Bronchial epithelial cell (primary cell): ENCODE results near the gene GATAD1. TPM values are rescaled to one million over a fixed set of nuclear protein-coding genes. Genes with fewer than 3 reads are reported as not detected.
A peak's percentile ranks its signal among the peaks of the same experiment; 100 is the strongest.

Experiments used
- DNase-seq: peaks from one replicate; pipeline ENCODE4 v3.0.0-alpha.2; 2010; ENCODE audit warnings: low read depth
- FAIRE-seq: peaks from 2 replicates; lab custom pipeline; 2011; peaks lifted over from hg19 to GRCh38; lab: Jason Lieb, UNC
- H3K27me3 ChIP-seq: 2 replicates; pipeline ENCODE4 v1.5.1; 2011; ENCODE audit warnings: low read length; ENCODE audit not compliant: control insufficient read depth, insufficient read depth
- H3K36me3 ChIP-seq: 2 replicates; pipeline ENCODE4 v1.5.1; 2011; ENCODE audit warnings: low read length; ENCODE audit not compliant: control insufficient read depth, insufficient read depth
- H3K4me3 ChIP-seq: 2 replicates; pipeline ENCODE4 v1.5.1; 2011; ENCODE audit warnings: mild to moderate bottlenecking, low read depth, low read length, control low read depth
- total RNA-seq: library from RNA; depleted of rRNA; stranded (reverse); fragments of >200 nt; gene quantifications from 2 replicates; pipeline ENCODE4 v1.2.1, GENCODE V29; 2014
- TF ChIP-seq, protein P1 (sequence below): IDR thresholded peaks from 2 replicates; pipeline ENCODE4 v1.5.1; 2011; ENCODE audit warnings: mild to moderate bottlenecking, moderate library complexity, low read length, control low read depth, inconsistent platforms; ENCODE audit not compliant: insufficient read depth, severe bottlenecking

The GATAD1 gene
- total RNA-seq, 1 donor from 2014 or later, result 16.3 TPM

DNA sequence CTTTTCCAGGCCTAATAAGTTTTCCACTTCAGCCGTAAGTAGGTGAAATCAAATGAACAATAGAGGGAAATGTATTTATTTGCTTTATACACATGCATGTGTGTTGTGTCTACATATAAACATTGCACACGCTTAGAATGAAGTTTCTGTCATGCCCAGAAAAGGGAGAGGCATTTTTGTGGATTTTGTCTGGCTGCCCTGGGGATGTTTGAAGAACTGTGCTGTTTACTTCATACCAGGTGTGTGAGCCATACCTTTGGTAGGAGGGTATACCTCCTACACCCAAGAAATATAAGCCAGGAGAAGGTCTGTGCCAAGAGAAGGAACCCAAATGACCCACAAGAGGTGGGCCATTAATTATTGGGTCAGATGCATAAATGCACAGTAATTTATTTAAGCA lies 12.8 kb downstream of the GATAD1 start:
- Histone ChIP-seq H3K4me3 (no peak overlapping the region), H3K27me3 (no peaks in the 10 kb centered on the region), H3K36me3 (peaks cover 4% of the 10 kb centered on the region)
- TF ChIP-seq, protein P1, sequence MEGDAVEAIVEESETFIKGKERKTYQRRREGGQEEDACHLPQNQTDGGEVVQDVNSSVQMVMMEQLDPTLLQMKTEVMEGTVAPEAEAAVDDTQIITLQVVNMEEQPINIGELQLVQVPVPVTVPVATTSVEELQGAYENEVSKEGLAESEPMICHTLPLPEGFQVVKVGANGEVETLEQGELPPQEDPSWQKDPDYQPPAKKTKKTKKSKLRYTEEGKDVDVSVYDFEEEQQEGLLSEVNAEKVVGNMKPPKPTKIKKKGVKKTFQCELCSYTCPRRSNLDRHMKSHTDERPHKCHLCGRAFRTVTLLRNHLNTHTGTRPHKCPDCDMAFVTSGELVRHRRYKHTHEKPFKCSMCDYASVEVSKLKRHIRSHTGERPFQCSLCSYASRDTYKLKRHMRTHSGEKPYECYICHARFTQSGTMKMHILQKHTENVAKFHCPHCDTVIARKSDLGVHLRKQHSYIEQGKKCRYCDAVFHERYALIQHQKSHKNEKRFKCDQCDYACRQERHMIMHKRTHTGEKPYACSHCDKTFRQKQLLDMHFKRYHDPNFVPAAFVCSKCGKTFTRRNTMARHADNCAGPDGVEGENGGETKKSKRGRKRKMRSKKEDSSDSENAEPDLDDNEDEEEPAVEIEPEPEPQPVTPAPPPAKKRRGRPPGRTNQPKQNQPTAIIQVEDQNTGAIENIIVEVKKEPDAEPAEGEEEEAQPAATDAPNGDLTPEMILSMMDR, result no peak
- FAIRE-seq, result no peak
- DNase-seq, result peak; percentile 89

DNA sequence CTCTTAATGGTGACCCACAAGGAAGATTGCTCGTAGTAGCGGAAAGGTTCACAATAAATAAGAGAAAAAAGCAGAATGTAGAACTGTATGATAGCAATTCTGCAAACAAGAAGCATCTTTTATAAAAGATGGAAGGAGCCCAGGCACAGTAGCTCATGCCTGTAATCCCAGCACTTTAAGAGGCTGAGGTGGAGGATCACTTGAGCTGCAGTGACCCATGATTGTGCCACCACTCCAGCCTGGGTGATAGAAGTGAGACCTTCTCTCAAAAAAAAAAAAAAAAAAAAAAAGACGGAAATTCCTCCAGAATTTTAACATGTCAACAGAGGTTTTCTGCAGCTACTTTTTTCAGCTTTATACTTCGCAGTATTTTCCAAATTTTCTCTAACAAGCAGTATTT lies 13.2 kb downstream of the GATAD1 start:
- DNase-seq (no peak), FAIRE-seq (no peak)
- TF ChIP-seq, protein P1, result no peak
- peaks cover 4% of the 10 kb centered on the region for H3K36me3 ChIP-seq
- H3K4me3 ChIP-seq, result no peak overlapping the region
- no peaks in the 10 kb centered on the region for H3K27me3 ChIP-seq

DNA sequence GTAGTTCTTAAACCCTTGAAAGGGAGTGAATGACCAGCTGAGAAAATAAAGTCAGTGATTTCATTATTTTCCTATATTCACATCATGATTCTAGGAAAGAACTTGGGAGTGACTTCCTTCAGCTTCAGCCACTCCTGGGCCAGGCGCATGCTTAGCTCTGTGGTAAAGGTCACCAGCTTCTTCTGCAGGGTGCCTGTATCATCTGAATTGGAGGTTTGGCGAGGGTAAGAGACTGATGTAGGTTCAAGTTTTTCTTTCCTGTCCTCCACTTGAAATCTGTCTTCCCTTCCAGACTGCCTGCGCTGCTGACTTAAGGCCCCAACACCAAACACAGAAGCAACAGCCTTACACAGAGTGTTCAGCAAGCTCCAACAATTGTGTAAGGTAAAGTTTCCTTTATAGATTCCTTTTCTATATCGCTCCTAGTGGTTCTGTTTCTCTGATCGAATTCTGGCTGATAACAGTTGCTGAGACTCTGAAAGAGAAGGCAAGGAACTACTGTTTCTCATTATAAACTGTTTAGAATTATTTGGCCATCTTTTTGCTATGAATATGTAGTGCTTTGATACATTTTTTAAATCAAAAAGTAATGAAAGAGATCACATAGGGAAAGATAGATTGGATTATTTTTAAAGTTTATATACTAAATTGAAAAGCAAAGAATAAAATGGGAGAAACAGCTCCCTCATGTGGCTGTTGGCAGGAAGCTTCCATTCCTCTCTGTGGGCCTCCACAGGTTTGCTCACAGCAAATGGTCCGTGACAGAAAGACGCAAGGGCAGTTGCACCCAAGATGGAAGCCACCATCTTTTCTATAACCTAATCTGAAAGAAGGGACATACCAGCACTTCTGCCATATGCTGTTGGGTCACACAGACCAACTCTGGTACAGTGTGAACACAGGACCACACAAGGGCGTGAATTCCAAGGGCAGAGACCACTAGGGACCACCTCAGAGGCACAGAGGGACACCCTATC lies 14.0 kb downstream of the GATAD1 start:
- Histone ChIP-seq H3K36me3 (peaks cover 2% of the 10 kb centered on the region), H3K4me3 (no peak overlapping the region), H3K27me3 (no peaks in the 10 kb centered on the region)
- FAIRE-seq (no peak), DNase-seq (peak; percentile 48)
- TF ChIP-seq, protein P1, result peak; percentile 76

DNA sequence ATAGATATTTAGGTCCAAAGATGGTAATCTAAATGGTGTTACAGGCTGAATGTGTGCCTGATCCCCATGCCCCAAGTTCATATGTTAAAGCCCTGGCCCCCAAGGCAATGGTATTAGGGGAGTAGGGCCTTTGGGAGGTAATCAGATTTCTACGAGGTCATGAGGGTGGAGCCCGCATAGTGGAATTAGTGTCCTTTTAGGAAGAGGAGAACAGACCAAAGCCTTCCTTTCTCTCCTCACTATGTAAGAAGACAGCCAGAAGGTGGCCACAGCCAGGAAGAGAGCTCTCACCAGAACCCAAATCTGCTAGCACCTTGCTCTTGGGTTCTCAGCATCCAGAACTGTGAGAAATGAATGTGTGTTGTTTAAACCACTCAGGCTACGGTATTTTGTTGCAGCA lies 15.3 kb downstream of the GATAD1 start:
- Histone ChIP-seq H3K36me3 (no peaks in the 10 kb centered on the region), H3K4me3 (no peak overlapping the region), H3K27me3 (no peaks in the 10 kb centered on the region)
- DNase-seq (no peak), FAIRE-seq (no peak)
- TF ChIP-seq, protein P1, result no peak

DNA sequence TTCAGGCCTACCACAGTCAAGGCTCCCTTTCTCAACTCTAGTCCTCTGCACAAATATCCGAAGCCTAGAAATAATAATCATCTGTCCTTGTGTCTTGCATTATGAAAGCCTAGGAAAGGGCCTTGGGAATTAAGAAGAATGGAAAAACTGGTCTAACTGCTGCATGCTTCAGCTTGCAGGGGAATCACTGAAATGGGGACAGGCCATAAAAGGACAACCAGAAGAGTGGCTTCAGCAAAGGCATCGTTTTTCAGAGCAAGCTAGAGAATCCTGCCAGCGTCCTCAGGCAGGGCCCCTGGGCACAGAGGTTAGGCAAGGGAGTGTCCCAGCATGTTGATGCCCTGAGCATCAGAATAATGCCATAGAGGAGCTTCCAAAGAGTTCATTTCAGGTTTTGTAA lies 17.2 kb downstream of the GATAD1 start:
- H3K27me3 ChIP-seq, result no peaks in the 10 kb centered on the region
- TF ChIP-seq, protein P1, result no peak
- DNase-seq (peak; percentile 84), FAIRE-seq (peak; percentile 62)
- H3K4me3 ChIP-seq, result no peak overlapping the region
- no peaks in the 10 kb centered on the region for H3K36me3 ChIP-seq
